SKM-1 (cell line): ENCODE measurements around the gene IL9R.
"Not testable (repeated sequence)": the region's sequence is repeated elsewhere in the genome, so short reads cannot be mapped to it uniquely, and the experiment has no call there.

Experiments used
- DNase-seq: peaks from one replicate; lab custom pipeline; 2025; ENCODE audit not compliant: unreplicated experiment; lab: John Stamatoyannopoulos, UW

IL9R gene

DNA sequence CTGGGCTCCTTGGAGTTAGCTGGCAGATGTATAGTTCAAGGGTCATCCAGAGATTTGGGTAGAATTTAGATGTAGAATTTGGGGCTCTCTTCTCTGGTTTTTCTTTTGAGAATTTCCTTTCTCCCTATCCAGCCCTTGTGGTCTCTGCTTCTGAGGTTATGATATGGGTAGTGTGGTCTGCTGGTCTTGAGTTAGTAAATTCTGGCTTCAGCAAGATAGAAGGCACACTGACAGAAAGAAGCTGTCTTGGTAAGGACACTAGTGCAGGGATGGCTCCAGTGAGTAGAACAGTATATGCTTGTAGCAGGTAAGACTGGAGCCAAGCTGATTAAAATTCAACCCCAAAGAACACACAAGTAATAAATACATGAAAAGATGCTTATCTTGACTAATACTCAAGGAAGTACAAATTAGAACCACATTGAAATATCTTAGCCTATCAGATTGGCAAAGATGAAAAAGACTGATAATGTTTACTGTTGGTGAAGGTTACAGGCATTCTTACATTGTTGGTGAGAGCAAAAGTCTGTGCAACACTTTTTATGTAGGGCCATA, 2.1 kb upstream of the IL9R start:
- DNase-seq: no peak

DNA sequence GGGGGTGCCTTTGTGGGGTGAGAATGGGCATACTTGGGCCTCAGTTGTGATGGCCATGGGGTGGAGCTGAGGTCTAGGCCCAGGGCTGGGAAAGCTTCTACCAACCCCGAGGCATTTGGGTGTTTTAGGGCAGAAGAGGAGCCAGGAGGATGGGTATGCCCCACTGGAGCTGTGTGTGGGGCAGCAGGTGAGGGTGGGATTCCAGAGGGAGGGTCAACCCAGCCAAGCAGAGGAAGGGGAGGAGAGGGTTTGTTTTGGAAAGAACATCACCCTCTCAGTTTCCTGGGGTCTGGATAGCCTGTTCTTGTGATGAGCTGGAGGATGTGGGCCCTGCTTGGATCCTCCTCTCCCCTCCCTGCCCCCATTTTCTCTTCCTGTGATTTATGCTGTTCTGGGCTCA, 620 bp downstream of the IL9R start:
- DNase-seq: no peak

DNA sequence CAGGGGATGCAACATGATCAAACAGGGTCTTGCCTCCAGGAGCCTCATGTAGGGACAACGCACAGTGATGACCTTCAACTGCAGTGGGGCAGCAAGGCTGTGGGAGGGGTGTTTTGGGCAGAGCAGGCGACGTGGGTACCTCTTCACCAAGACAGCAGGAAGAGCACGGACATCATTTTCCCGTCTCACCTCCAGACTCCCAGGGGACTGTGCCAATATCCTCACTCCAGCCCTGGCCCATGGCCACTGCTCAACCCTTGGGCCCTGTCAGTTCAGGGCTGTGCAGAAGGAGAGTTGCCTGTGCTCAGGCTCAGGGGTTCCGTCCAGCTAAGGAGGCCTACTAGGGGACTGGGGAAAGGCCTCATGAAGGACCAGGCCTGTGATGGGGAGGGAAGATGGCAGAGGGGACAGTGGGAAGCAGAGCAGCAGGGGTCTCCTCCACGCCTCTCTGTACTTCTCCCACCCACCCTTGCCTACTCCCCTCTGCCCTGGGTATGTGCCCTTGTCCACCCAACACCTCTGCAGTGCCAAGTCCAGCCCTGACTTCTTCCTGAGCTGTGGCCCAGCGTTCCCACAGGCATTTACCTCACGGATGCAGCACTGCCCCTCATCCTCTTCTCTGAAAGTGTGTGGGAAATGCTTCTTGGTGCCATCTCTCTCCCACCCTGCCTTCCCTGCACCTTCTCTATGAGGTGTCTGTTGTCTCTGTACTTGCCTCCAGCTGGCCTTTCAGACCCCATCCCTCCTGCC, 1.4 kb downstream of the IL9R start:
- DNase-seq: no peak

DNA sequence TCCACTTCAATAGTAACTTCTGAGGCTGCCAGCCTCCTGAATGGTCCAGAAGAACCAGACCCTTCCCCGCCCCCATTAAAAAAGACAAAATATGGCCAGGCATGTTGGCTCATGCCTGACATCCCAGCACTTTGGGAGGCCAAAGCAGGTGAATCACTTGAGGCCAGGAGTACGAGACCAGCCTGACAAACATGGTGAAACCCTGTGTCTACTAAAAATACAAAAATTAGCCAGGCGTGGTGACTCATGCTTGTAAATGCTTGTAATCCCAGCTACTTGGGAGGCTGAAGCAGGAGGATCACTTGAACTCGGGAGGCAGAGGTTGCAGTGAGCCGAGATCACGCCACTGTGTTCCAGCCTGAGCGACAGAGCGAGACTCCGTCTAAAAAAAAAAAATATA, 2.3 kb downstream of the IL9R start:
- DNase-seq: not testable (repeated sequence)

DNA sequence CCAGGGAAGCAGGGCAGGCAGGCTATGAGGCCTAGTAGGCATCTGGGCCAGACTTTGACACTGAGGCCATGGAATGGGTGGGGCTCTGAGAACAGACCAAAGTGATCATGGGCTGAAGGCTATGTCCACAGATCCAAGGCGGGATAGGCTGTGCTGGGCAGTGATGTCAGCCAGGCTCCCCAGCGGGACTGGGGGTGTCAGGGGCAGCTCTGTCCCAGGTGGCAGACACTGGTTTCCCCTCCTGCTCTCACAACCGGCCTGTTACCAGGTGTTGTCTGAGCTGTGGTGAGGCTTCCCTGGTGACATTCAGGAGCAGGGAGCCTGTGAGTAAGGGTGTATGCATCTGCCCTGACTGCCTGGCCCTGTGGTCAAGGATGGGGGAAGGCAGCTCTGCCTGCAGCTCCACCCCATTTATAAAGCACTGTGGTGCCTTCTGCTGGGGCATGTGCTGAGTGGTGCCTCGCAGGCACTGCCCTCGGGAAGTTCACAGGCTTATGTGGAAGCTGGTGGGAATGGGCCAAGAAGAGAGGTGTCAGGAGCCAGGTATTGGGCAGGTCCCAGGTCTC, 2.9 kb downstream of the IL9R start:
- no peak for DNase-seq

DNA sequence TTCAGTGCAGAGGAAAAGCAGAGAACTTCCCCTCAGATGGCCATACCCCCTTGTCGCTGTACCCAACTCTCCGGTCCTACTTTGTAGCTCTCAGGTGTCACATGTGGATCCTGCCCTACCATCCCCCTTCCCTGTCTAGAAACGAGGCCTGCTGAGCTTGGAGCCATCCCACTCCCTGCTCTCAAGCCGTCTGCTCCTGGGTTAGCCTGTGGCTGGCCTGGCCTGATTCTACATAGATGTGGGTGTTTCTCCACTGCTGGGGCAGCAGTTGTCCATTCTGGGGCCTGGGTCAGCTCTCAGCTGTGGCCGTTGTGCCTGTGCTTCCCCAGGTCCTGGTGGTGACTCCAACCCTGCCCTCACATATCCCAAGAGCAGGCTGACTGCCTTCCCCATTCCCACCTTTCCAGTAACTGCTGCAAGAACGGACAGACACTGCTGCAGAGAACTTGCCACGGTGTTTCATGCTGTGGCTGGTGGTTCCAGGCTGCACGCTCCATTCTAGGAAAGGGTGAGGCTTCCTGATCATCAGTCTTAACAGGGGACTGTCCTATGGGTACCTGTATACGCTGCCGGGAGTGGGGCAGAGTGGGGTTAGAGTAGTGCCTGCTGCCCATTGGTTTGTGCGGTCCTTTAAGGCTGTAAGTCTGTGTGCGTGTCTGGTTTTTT, 3.6 kb downstream of the IL9R start:
- no peak for DNase-seq

DNA sequence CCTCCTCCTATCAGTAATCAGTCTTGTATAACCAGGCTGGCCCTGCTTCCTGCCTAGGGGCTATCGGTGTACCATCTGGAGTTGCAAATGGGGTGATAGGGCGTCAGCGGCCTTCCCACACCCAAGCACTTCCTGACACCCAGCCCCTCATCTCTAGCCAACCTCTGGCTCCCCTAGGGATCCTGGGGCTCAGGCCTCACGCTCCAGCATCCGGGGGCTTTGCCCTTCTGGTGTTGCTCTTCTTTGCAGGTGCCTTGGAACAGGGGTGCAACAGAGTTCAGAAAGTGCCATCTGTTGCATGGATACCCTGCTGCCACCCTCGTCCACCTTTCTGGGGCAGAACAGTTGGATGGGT, 4.1 kb downstream of the IL9R start:
- DNase-seq: no peak

DNA sequence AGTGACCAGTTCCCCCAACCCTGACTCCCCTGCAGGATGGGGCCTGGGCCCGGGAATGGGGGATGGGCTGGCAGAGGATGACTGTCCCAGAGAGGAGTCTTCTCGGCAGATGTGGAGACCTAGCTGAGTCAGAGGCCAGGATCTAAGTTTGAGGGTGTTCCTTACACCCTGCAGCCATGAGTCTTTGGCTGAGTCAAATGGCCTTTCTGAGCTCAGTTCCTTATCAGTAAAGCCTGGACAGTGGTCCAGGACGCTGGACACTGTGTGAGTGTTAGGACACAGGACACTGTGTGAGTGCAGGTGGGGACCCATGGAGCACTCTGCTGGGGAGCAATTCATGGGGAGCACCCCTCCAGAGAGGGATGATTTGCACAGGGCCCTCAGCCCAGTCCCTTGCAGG, 5.0 kb downstream of the IL9R start:
- no peak for DNase-seq

DNA sequence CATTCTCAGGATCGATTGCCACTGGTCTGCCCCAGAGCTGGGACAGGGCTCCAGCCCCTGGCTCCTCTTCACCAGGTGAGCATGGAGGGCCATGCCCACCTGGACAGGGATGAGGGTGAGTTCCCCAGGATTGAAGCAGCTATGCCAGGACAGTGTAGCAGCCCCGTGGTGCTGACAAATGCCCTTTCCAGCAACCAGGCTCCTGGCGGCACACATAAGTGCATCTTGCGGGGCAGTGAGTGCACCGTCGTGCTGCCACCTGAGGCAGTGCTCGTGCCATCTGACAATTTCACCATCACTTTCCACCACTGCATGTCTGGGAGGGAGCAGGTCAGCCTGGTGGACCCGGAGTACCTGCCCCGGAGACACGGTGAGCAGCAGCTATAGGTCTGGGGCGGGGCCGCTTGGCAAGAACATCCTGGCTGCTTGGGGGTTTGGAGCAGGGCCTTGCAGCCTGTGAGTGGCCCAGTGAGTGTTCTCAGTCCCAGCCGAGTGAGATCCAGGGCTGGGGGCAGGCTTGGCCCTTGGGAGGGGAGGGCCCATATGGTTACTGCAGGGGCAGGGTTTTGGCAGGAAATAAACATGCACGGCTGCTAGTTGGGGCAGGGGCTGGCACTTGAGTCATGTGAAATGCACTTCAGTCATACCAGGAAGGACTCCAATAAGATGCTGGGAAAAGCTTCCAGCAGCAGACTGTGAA, 6.1 kb downstream of the IL9R start:
- no peak for DNase-seq

DNA sequence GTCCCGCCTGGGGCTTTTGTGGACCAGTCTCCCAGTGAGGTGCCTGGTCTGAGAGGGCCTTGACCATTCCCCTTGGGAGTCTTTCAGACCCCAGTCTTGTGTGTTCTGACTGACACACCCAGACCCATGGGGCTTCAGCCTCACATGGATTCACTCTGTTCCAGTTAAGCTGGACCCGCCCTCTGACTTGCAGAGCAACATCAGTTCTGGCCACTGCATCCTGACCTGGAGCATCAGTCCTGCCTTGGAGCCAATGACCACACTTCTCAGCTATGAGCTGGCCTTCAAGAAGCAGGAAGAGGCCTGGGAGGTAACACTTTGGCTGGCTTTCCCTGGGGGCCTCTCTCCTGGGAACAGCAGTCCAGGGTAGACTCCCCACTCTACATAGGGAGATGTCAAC, 6.8 kb downstream of the IL9R start:
- no peak for DNase-seq

DNA sequence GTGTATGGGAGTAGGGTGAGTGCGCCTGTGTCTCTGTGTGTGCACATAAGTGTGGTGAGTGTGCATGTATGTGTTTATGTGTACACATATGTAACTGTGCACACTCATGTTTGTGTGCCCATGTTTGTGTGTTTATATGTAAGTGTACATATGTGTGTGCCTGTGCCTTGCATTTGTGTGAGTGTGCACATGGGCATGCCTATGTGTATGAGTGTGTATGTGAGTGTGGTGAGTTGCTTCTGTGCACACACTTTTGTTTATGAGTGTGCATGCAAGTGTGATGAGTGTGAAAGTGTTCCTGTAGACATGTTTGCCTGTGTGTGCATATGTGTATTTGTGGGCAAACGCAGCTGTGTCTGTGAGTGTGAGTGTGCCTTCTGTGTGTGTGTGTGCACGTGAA, 7.2 kb downstream of the IL9R start:
- DNase-seq: no peak

DNA sequence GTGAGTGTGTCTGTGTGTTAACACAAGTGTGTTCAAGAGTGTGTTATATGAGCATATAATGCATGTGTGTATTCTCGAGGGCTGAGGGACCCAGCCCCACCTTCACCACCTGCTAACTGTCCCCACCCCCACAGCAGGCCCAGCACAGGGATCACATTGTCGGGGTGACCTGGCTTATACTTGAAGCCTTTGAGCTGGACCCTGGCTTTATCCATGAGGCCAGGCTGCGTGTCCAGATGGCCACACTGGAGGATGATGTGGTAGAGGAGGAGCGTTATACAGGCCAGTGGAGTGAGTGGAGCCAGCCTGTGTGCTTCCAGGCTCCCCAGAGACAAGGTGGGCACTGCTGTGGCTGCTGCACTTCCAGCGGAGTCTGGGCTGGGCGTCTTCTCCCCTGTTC, 7.6 kb downstream of the IL9R start:
- no peak for DNase-seq

DNA sequence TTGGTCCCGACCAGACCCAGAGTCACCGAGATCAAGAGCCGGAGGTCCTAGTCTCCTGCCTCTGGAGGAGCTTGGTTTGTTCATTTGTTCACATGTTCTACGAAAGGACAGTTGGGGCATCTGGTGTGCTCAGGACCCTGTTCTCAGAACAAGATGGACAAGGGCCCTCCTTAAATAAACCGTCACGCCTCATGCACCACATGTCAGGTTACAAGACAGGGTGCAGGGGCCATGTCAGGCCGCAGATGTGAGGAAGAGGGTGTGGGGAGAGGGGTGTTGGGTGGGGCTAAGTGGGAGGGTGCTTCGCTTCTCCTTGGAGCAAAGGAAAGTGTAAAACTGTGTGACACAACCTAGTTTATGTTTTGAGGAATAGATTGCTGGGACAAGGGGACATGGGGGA, 9.0 kb downstream of the IL9R start:
- not testable (repeated sequence) for DNase-seq

DNA sequence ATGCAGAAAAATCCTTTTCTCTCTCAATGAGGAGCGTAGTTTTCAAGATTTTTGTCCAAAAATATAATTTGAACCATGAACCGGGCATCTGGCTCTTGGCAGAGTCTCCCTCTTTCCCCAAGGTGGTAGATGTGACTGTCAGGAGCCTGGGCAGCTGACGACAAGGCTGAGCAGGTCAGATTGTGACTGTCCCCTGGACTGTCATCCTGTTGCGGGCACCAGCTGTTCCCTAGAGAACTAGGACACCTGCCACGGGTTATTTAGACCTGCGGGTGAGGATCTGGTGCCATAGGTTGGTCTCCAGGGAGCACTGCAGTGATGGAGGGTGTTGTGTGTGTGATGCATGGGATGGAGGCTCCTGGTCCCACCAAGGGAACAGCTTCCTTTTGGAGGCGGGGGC, 10.9 kb downstream of the IL9R start:
- not testable (repeated sequence) for DNase-seq

DNA sequence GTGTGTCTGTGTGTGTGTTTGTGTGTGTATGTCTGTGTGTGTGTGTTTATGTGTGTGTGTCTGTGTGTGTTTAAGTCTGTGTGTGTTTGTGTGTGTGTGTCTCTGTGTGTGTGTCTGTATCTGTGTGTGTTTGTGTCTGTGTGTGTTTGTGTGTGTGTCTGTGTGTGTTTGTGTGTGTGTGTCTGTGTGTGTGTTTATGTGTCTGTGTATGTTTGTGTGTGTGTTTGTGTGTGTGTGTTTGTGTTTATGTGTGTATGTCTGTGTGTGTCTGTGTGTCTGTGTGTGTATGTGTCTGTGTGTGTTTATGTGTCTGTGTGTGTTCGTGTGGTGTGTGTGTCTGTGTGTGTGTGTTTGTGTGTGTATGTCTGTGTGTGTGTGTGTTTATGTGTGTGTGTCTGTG, 11.4 kb downstream of the IL9R start:
- no peak for DNase-seq

DNA sequence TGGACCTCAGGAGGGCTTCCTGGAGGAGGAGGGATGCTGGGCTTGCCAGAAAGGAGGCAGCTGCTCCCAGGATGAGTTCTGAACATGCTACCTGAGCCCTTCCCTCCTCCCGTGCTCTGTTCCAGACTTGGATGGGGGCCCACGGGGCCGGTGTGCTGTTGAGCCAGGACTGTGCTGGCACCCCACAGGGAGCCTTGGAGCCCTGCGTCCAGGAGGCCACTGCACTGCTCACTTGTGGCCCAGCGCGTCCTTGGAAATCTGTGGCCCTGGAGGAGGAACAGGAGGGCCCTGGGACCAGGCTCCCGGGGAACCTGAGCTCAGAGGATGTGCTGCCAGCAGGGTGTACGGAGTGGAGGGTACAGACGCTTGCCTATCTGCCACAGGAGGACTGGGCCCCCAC, 12.2 kb downstream of the IL9R start:
- not testable (repeated sequence) for DNase-seq

DNA sequence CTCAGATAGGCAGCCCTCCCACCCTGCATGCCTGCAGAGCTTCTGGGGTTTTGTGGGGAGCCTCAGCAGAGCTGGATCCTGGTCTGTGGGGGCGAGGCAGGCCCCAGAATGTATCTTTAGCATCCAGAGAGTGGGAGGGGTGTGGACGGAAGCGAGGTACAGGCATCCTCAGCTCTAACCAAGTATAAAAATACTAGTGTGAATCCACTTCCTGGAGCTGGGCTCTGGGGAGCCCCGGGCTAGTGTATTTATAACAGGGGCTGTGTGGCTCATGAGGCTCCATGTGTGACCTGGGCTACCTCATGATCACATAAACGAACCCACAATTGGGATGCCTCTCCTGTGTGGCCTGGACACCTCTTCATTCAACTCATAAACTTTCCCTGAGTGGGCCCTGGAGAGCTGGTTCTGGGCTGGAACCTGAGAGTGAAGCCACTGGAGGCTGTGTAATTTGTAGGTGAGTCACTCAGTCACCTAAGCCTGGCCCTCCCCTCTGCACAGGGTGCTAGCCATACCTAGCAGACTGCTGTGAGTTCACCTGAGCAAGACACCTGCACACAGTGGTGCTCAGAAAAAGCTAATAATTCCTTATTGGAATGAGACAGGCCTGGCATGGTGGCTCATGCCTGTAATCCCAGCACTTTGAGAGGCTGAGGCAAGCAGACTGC, 15.9 kb downstream of the IL9R start:
- not testable (repeated sequence) for DNase-seq

DNA sequence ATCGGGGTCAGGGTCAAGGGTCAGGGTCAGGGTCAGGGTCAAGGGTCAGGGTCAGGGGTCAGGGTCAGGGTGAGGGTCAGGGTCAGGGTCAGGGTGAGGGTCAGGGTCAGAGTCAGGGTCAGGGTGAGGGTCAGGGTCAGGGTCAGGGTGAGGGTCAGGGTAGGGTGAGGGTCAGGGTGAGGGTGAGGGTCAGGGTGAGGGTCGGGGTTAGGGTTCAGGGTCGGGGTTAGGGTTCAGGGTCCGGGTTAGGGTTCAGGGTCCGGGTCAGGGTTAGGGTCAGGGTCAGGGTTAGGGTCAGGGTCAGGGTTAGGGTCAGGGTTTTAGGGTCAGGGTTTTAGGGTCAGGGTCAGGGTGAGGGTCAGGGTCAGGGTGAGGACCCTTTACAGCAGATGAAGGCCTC, 22.4 kb downstream of the IL9R start:
- DNase-seq: not testable (repeated sequence)

DNA sequence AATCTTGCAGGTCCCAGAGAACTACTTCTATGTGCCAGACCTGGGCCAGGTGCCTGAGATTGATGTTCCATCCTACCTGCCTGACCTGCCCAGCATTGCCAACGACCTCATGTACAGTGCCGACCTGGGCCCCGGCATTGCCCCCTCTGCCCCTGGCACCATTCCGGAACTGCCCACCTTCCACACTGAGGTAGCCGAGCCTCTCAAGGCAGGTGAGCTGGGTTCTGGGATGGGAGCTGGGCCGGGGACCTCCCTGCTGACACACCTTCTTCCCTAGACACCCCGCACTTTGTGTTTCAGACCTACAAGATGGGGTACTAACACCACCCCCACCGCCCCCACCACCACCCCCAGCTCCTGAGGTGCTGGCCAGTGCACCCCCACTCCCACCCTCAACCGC, 25.5 kb downstream of the IL9R start:
- not testable (repeated sequence) for DNase-seq

DNA sequence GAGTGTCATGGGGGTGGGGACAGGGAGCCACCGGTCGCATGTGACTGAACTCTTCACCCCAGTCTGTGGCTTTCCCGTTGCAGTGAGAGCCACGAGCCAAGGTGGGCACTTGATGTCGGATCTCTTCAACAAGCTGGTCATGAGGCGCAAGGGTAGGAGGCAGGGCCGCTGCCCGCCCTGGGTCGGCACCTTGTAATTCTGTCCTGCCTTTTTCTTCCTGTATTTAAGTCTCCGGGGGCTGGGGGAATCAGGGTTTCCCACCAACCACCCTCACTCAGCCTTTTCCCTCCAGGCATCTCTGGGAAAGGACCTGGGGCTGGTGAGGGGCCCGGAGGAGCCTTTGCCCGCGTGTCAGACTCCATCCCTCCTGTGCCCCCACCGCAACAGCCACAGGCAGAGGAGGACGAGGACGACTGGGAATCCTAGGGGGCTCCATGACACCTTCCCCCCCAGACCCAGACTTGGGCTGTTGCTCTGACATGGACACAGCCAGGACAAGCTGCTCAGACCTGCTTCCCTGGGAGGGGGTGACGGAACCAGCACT, 27.5 kb downstream of the IL9R start:
- not testable (repeated sequence) for DNase-seq
